Nephron progenitor cell (in vitro differentiated cells): ENCODE data around the gene CASQ2.

Experiments used
- DNase-seq: peaks from one replicate; pipeline ENCODE4 v3.0.0; 2021
- H3K27ac Mint-ChIP-seq: 2 replicates; pipeline ENCODE4 v1.8.0; 2021; ENCODE audit warnings: mild to moderate bottlenecking, moderate library complexity, mixed read lengths
- H3K27me3 Mint-ChIP-seq: 2 replicates; pipeline ENCODE4 v1.8.0; 2021; ENCODE audit warnings: mild to moderate bottlenecking, low read depth, mixed read lengths; ENCODE audit not compliant: poor library complexity
- H3K36me3 Mint-ChIP-seq: 2 replicates; pipeline ENCODE4 v1.8.0; 2021; ENCODE audit warnings: low read depth, mixed read lengths
- H3K4me1 Mint-ChIP-seq: 2 replicates; pipeline ENCODE4 v1.8.0; 2021; ENCODE audit warnings: mixed read lengths
- H3K4me3 Mint-ChIP-seq: 2 replicates; pipeline ENCODE4 v1.8.0; 2021; ENCODE audit warnings: mild to moderate bottlenecking, moderate library complexity, mixed read lengths
- H3K9me3 Mint-ChIP-seq: 2 replicates; pipeline ENCODE4 v1.8.0; 2021; ENCODE audit warnings: mild to moderate bottlenecking, moderate library complexity, mixed read lengths
- CTCF ChIP-seq: fragments of 200-600 bp; sonication (generic); IDR thresholded peaks from 2 replicates; pipeline ENCODE4 v1.5.0; 2021; ENCODE audit warnings: antibody characterized with exemption

The CASQ2 gene

GRCh38 chr1:115718011-115718754 is 50.3 kb downstream of the CASQ2 start:
- TF ChIP-seq CTCF: no peak
- H3K27me3 Mint-ChIP-seq: no peaks in the 10 kb centered on the region
- DNase-seq: no peak
- H3K36me3 Mint-ChIP-seq: no peaks in the 10 kb centered on the region
- H3K4me3 Mint-ChIP-seq: no peak overlapping the region
- peaks cover 31% of the 10 kb centered on the region for H3K4me1 Mint-ChIP-seq
- H3K9me3 Mint-ChIP-seq: no peaks in the 10 kb centered on the region
- H3K27ac Mint-ChIP-seq: no peak overlapping the region

GRCh38 chr1:115717541-115717940 is 51.0 kb downstream of the CASQ2 start:
- Mint-ChIP-seq H3K36me3 (no peaks in the 10 kb centered on the region), H3K4me3 (no peak overlapping the region), H3K9me3 (no peaks in the 10 kb centered on the region), H3K27me3 (no peaks in the 10 kb centered on the region), H3K27ac (no peak overlapping the region), H3K4me1 (peaks cover 33% of the 10 kb centered on the region)
- DNase-seq: peak; percentile 57
- peak; percentile 56 for TF ChIP-seq CTCF

DNA sequence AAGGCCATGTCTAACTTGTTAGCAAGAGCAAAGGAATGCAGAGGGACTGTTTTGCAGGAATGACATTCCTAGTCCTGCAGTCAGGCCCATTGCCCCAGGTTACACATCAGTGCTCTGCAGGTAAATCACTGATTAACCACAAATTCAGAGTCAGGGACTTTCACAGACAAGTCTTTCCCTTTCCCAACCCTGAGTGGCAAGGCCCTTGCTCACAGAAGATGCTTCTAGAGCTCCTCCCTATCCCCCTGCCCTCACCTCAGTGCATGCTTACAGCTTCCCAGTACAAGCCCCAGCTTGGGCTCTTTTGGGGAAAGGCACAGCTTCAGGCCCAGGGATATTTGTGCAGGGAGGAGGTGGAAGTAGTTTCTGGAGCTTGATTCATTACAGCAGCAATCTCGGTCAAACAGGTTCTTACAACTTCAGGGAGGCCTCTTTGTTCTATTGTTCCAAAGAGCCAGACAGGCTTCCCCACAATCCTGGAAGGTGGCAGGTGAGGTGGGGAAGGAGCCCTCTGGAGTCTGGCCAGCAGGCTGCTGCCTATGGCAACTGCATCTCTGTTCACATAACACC is 53.9 kb downstream of the CASQ2 start:
- Mint-ChIP-seq H3K36me3 (no peaks in the 10 kb centered on the region), H3K4me3 (no peak overlapping the region), H3K9me3 (no peaks in the 10 kb centered on the region), H3K27ac (no peak overlapping the region), H3K27me3 (no peaks in the 10 kb centered on the region), H3K4me1 (peaks cover 34% of the 10 kb centered on the region)
- TF ChIP-seq CTCF: no peak
- DNase-seq: no peak

DNA sequence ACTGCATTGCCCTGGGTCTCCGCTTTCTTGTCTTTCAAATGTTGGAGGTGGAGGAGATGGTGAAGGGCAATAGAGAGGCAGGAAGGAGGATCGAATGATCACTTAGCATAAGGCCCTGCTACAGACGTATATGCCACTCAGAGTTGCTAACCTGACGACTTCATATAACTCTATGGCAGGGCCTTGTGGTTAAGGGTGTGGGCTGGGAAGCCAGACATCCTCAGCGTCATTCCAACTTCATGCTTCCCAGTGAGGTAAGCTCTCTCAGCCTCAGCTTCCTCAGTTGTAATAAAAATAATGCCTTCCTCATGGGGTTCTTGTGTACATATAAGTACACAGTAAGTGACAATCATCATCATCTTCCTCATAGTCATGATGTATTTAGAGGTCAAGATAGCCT is 54.6 kb downstream of the CASQ2 start:
- H3K27ac Mint-ChIP-seq: no peak overlapping the region
- TF ChIP-seq CTCF: no peak
- no peaks in the 10 kb centered on the region for H3K27me3 Mint-ChIP-seq
- no peak for DNase-seq
- H3K4me1 Mint-ChIP-seq: peaks cover 37% of the 10 kb centered on the region
- H3K4me3 Mint-ChIP-seq: no peak overlapping the region
- H3K9me3 Mint-ChIP-seq: no peaks in the 10 kb centered on the region
- no peaks in the 10 kb centered on the region for H3K36me3 Mint-ChIP-seq

GRCh38 chr1:115712911-115713609 is 55.5 kb downstream of the CASQ2 start:
- H3K4me1 Mint-ChIP-seq: peaks cover 37% of the 10 kb centered on the region
- DNase-seq: no peak
- no peak overlapping the region for H3K27ac Mint-ChIP-seq
- H3K27me3 Mint-ChIP-seq: no peaks in the 10 kb centered on the region
- no peak overlapping the region for H3K4me3 Mint-ChIP-seq
- no peaks in the 10 kb centered on the region for H3K9me3 Mint-ChIP-seq
- TF ChIP-seq CTCF: no peak
- H3K36me3 Mint-ChIP-seq: no peaks in the 10 kb centered on the region
